ENCODE results near the gene C14orf180. TPM values are rescaled to one million over a fixed set of nuclear protein-coding genes. Genes with fewer than 3 reads are reported as not detected.

The C14orf180 gene
- total and polyA plus RNA-seq, 4 donors: 0.12 to 0.48 (median 0.30) TPM

DNA sequence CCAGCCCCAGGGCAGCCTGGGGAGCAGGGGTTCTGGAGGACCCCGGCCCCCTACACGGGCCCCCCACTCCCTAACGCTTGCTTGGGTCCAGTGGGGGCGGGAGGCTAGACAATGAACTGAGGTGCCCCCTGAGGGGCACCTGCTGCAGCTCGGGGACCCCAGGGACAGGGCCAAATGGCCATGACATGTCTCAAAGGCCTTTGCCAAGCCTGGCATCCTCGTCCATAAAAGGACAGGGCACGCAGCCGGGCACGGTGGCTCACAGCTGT, 11.7 kb upstream of the C14orf180 start:
- TF ChIP-seq, protein P1, sequence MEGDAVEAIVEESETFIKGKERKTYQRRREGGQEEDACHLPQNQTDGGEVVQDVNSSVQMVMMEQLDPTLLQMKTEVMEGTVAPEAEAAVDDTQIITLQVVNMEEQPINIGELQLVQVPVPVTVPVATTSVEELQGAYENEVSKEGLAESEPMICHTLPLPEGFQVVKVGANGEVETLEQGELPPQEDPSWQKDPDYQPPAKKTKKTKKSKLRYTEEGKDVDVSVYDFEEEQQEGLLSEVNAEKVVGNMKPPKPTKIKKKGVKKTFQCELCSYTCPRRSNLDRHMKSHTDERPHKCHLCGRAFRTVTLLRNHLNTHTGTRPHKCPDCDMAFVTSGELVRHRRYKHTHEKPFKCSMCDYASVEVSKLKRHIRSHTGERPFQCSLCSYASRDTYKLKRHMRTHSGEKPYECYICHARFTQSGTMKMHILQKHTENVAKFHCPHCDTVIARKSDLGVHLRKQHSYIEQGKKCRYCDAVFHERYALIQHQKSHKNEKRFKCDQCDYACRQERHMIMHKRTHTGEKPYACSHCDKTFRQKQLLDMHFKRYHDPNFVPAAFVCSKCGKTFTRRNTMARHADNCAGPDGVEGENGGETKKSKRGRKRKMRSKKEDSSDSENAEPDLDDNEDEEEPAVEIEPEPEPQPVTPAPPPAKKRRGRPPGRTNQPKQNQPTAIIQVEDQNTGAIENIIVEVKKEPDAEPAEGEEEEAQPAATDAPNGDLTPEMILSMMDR (IDR thresholded peaks at IDR 0.05; ENCODE audit: control extremely low read depth, extremely low read depth): no peak
- no peak overlapping the region for H3K9ac ChIP-seq (ENCODE audit: insufficient read depth in 1 of 2, low read length in 2 of 2)
- peaks cover 0 to 3% (median 2%) of the 10 kb centered on the region in 3 donors for H3K27me3 ChIP-seq (ENCODE audit: control insufficient read depth in 3 of 3, insufficient read depth in 3 of 3, low read length in 2 of 3)
- no peak overlapping the region for H3K27ac ChIP-seq (ENCODE audit: low read depth in 1 of 2, low read length in 1 of 2)
- DNase-seq: no peak
- 66 to 79% methylated on average over 9 of the region's 9 CpGs for WGBS, 2 donors
- H3K4me3 ChIP-seq: no peak overlapping the region
- H3K36me3 ChIP-seq (ENCODE audit: control insufficient read depth in 4 of 4, insufficient read depth in 4 of 4, low read length in 4 of 4): no peaks in the 10 kb centered on the region
- no peak for ATAC-seq (ENCODE audit: insufficient read depth, low FRiP score)
- H3K9me3 ChIP-seq (ENCODE audit: control insufficient read depth in 4 of 4, insufficient read depth in 3 of 4, low read length in 3 of 4): peaks cover 0 to under 1% (median 0%) of the 10 kb centered on the region in 4 donors
- peaks cover 0 to 46% (median 0%) of the 10 kb centered on the region in 5 donors for H3K4me1 ChIP-seq (ENCODE audit: control insufficient read depth in 5 of 5, insufficient read depth in 5 of 5, low read length in 5 of 5)

DNA sequence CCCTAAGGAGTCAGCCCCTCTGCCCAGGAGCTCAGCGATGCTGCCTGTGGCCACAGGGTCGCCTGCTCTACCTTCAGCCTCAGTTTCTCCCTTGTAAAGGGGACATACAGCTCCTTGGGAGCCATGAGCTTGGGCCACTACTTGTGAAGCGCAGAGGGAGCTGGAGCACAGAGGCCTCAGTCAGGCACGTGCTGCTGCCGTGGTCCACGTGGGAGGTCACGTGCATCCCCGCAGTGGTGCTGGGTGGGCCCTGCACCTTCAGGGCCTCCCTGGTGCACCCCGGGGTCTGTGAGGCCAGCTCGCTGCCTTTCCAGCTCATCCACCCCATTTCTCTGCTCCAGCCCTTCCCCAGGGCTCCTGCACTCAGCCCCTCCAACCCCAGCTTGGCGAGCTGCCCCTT, 10.9 kb upstream of the C14orf180 start:
- WGBS, 2 donors: 74 to 89% methylated on average over 10 to 11 of the region's 11 CpGs
- H3K27ac ChIP-seq (ENCODE audit: low read depth in 1 of 2, low read length in 1 of 2): no peak overlapping the region
- no peak for DNase-seq
- no peak for ATAC-seq (ENCODE audit: insufficient read depth, low FRiP score)
- peaks cover 0 to 2% (median 0%) of the 10 kb centered on the region in 4 donors for H3K9me3 ChIP-seq (ENCODE audit: control insufficient read depth in 4 of 4, insufficient read depth in 3 of 4, low read length in 3 of 4)
- TF ChIP-seq, protein P1 (IDR thresholded peaks at IDR 0.05; ENCODE audit: control extremely low read depth, extremely low read depth): no peak
- H3K4me3 ChIP-seq: no peak overlapping the region
- no peaks in the 10 kb centered on the region for H3K36me3 ChIP-seq (ENCODE audit: control insufficient read depth in 4 of 4, insufficient read depth in 4 of 4, low read length in 4 of 4)
- H3K9ac ChIP-seq (ENCODE audit: insufficient read depth in 1 of 2, low read length in 2 of 2): no peak overlapping the region
- peaks cover 0 to 3% (median 2%) of the 10 kb centered on the region in 3 donors for H3K27me3 ChIP-seq (ENCODE audit: control insufficient read depth in 3 of 3, insufficient read depth in 3 of 3, low read length in 2 of 3)
- peaks cover 0 to 42% (median 0%) of the 10 kb centered on the region in 5 donors for H3K4me1 ChIP-seq (ENCODE audit: control insufficient read depth in 5 of 5, insufficient read depth in 5 of 5, low read length in 5 of 5)

DNA sequence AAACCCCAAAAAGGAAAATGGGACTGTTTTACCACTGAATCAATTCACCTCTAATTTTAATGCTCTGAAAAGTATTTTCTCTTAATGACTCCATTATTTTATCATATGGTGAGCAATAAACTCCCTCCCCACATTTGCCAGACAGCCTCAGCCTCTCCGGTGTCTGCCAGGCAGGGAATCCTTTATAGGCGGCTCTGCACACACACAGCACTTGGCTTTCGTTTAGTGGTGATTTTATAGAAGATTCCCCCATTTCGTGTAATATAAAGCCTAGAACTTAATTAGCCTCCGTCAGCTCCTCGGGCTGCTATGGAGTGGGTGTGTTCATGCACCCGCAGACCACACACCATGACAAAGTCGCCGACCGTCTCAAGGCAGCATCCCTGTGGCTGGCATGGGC, 10.1 kb upstream of the C14orf180 start:
- Histone ChIP-seq H3K4me3 (no peak overlapping the region), H3K36me3 (ENCODE audit: control insufficient read depth in 4 of 4, insufficient read depth in 4 of 4, low read length in 4 of 4) (no peaks in the 10 kb centered on the region), H3K4me1 (ENCODE audit: control insufficient read depth in 5 of 5, insufficient read depth in 5 of 5, low read length in 5 of 5) (peaks cover 0 to 43% (median 0%) of the 10 kb centered on the region in 5 donors), H3K27me3 (ENCODE audit: control insufficient read depth in 3 of 3, insufficient read depth in 3 of 3, low read length in 2 of 3) (peaks cover 0 to 3% (median 2%) of the 10 kb centered on the region in 3 donors), H3K9ac (ENCODE audit: insufficient read depth in 1 of 2, low read length in 2 of 2) (no peak overlapping the region), H3K27ac (ENCODE audit: low read depth in 1 of 2, low read length in 1 of 2) (no peak overlapping the region), H3K9me3 (ENCODE audit: control insufficient read depth in 4 of 4, insufficient read depth in 3 of 4, low read length in 3 of 4) (peaks cover 0 to 2% (median 0%) of the 10 kb centered on the region in 4 donors)
- 62 to 82% methylated on average over 10 of the region's 10 CpGs for WGBS, 2 donors
- no peak for ATAC-seq (ENCODE audit: insufficient read depth, low FRiP score)
- DNase-seq: no peak
- TF ChIP-seq, protein P1 (IDR thresholded peaks at IDR 0.05; ENCODE audit: control extremely low read depth, extremely low read depth): no peak

DNA sequence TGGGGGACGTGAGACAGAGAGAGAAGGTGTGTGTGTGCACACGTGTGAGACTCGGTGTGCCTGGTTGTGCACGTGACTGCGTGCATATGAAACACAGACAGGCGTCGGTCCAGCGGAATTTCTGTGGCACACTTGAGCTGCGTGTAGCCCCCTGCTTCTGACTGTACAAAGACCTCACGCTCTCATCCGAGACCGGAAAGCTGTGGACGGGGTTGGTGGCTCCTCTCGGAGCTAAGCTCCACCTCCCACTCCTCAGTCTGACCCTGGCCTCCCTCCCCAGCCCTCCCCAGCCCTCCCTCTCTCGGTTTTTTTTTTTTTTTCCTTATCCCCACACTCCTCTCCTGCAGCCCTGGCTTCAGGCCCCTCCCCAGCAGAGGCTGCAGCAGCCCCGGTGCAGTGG, 8.3 kb upstream of the C14orf180 start:
- peaks cover 0 to 2% (median 0%) of the 10 kb centered on the region in 3 donors for H3K27me3 ChIP-seq (ENCODE audit: control insufficient read depth in 3 of 3, insufficient read depth in 3 of 3, low read length in 2 of 3)
- no peak overlapping the region for H3K4me3 ChIP-seq
- no peak overlapping the region for H3K9ac ChIP-seq (ENCODE audit: insufficient read depth in 1 of 2, low read length in 2 of 2)
- no peak for ATAC-seq (ENCODE audit: insufficient read depth, low FRiP score)
- TF ChIP-seq, protein P1 (IDR thresholded peaks at IDR 0.05; ENCODE audit: control extremely low read depth, extremely low read depth): no peak
- no peak overlapping the region for H3K27ac ChIP-seq (ENCODE audit: low read depth in 1 of 2, low read length in 1 of 2)
- H3K9me3 ChIP-seq (ENCODE audit: control insufficient read depth in 4 of 4, insufficient read depth in 3 of 4, low read length in 3 of 4): peaks cover 0 to 2% (median 0%) of the 10 kb centered on the region in 4 donors
- 44 to 66% methylated on average over 16 of the region's 16 CpGs for WGBS, 2 donors
- H3K36me3 ChIP-seq (ENCODE audit: control insufficient read depth in 4 of 4, insufficient read depth in 4 of 4, low read length in 4 of 4): no peaks in the 10 kb centered on the region
- peak; percentile 66 to 79 (median 66) for DNase-seq
- H3K4me1 ChIP-seq (ENCODE audit: control insufficient read depth in 5 of 5, insufficient read depth in 5 of 5, low read length in 5 of 5): peaks cover 0 to 57% (median 0%) of the 10 kb centered on the region in 5 donors

Measured in lung (tissue), 12 donors.